ENCODE data around the gene CDKN2AIP. TPM values are rescaled to one million over a fixed set of nuclear protein-coding genes. Genes with fewer than 3 reads are reported as not detected.

CDKN2AIP gene
- total RNA-seq, 4 donors from 2014 or later, result 16.9 to 30.3 (median 22.8) TPM

- no peak overlapping the region for H3K27ac ChIP-seq
- TF ChIP-seq, protein P1, sequence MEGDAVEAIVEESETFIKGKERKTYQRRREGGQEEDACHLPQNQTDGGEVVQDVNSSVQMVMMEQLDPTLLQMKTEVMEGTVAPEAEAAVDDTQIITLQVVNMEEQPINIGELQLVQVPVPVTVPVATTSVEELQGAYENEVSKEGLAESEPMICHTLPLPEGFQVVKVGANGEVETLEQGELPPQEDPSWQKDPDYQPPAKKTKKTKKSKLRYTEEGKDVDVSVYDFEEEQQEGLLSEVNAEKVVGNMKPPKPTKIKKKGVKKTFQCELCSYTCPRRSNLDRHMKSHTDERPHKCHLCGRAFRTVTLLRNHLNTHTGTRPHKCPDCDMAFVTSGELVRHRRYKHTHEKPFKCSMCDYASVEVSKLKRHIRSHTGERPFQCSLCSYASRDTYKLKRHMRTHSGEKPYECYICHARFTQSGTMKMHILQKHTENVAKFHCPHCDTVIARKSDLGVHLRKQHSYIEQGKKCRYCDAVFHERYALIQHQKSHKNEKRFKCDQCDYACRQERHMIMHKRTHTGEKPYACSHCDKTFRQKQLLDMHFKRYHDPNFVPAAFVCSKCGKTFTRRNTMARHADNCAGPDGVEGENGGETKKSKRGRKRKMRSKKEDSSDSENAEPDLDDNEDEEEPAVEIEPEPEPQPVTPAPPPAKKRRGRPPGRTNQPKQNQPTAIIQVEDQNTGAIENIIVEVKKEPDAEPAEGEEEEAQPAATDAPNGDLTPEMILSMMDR (IDR thresholded peaks at IDR 0.05), result no peak
- no peak for TF ChIP-seq POLR2A (IDR thresholded peaks at IDR 0.05)
- no peak overlapping the region for H3K4me3 ChIP-seq (replicated peaks in 1 of 3)
- no peaks in the 10 kb centered on the region for H3K36me3 ChIP-seq
- intact Hi-C loops (cut with DNase I), result no loop called here
- WGBS, 2 donors, result 54 to 78% methylated on average over 7 of the region's 7 CpGs
- H3K9me3 ChIP-seq, result no peaks in the 10 kb centered on the region
- no peaks in the 10 kb centered on the region for H3K4me1 ChIP-seq
- H3K27me3 ChIP-seq, result no peaks in the 10 kb centered on the region
- DNase-seq, result no peak
Measured at GRCh38 chr4:183468210-183469095, 24.0 kb downstream of the CDKN2AIP start.

GRCh38 chr4:183469285-183469684 is 24.8 kb downstream of the CDKN2AIP start:
- H3K27me3 ChIP-seq, result no peaks in the 10 kb centered on the region
- WGBS, 2 donors, result 87 to 90% methylated on average over 1 of the region's 1 CpG
- no peaks in the 10 kb centered on the region for H3K4me1 ChIP-seq
- H3K27ac ChIP-seq, result no peak overlapping the region
- no peaks in the 10 kb centered on the region for H3K9me3 ChIP-seq
- no peak for DNase-seq
- no peaks in the 10 kb centered on the region for H3K36me3 ChIP-seq
- H3K4me3 ChIP-seq (replicated peaks in 1 of 3), result no peak overlapping the region
- intact Hi-C loops (cut with DNase I), result no loop called here
- TF ChIP-seq POLR2A (IDR thresholded peaks at IDR 0.05), result no peak
- TF ChIP-seq, protein P1 (IDR thresholded peaks at IDR 0.05), result no peak

GRCh38 chr4:183469936-183470335 is 25.5 kb downstream of the CDKN2AIP start:
- WGBS, 2 donors, result 80 to 82% methylated on average over 2 of the region's 2 CpGs
- Histone ChIP-seq H3K4me3 (replicated peaks in 1 of 3) (no peak overlapping the region), H3K9me3 (no peaks in the 10 kb centered on the region), H3K36me3 (no peaks in the 10 kb centered on the region), H3K27ac (no peak overlapping the region), H3K4me1 (no peaks in the 10 kb centered on the region), H3K27me3 (no peaks in the 10 kb centered on the region)
- no peak for TF ChIP-seq POLR2A (IDR thresholded peaks at IDR 0.05)
- TF ChIP-seq, protein P1 (IDR thresholded peaks at IDR 0.05), result no peak
- intact Hi-C loops (cut with DNase I), result loop anchor here (5.0 to 10.0 kb wide), 2 partner anchors 135 to 697 kb away; no protein-coding TSS in a partner anchor
- no peak for DNase-seq

DNA sequence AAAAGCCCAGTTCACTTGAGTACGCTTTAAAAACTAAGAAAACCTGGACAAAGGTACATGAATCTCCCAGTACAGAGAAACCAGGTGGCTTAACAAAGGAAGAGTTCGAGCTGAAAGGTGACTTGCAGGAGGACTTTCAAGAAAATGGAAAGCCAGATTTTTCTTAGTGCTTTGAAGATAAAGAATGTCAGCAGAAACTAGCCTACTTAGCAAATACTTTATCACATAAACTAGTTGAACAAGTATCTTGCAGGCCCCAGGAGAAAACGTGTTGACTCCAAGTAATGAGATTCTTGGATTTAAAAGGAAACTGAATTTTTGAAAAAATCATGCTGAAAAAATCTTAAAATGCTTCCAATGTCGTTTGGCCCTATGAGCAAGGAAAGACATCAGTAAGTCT is 26.4 kb downstream of the CDKN2AIP start:
- TF ChIP-seq, protein P1 (IDR thresholded peaks at IDR 0.05), result no peak
- DNase-seq, result no peak
- no peak overlapping the region for H3K4me3 ChIP-seq (replicated peaks in 1 of 3)
- intact Hi-C loops (cut with DNase I), result loop anchor here (5.0 to 10.0 kb wide), 2 partner anchors 134 to 696 kb away; no protein-coding TSS in a partner anchor
- no peaks in the 10 kb centered on the region for H3K36me3 ChIP-seq
- no peaks in the 10 kb centered on the region for H3K27me3 ChIP-seq
- H3K27ac ChIP-seq, result no peak overlapping the region
- H3K4me1 ChIP-seq, result no peaks in the 10 kb centered on the region
- H3K9me3 ChIP-seq, result no peaks in the 10 kb centered on the region
- 53 to 58% methylated on average over 4 of the region's 4 CpGs for WGBS, 2 donors

Measured in thyroid gland (tissue), 4 donors.